IMR-90 (cell line): ENCODE data around the gene SPIN1. TPM values are rescaled to one million over a fixed set of nuclear protein-coding genes. Genes with fewer than 3 reads are reported as not detected.

Source experiments
- ATAC-seq: fragments of 200-7000 bp; cut with Tn5 transposase; 2 replicates; pipeline ENCODE4 v1.9.1; 2020; ENCODE audit warnings: low read depth, mild to moderate bottlenecking, moderate library complexity
- BruUV-seq: library from RNA; stranded (reverse); fragments of 400-500 nt; replicated peaks from 2 replicates; lab custom pipeline; 2021; lab: Mats Ljungman, UMichigan
- CTCF ChIA-PET: fragments of 300-600 bp; formaldehyde crosslinking; extraction: SDS; loops from one replicate; lab custom pipeline; 2021; ENCODE audit warnings: antibody characterized with exemption; lab: Yijun Ruan, JAX
- POLR2A ChIA-PET: fragments of 300-600 bp; sonication (Branson Sonifier 250); formaldehyde crosslinking; loops from one replicate; lab custom pipeline; 2022; ENCODE audit warnings: antibody characterized with exemption; ENCODE audit not compliant: unreplicated experiment; lab: Charles Lee
- DNase-seq: peaks from one replicate; pipeline ENCODE4 v3.0.0; 2013
- H2AFZ ChIP-seq: replicated peaks from 2 replicates; pipeline ENCODE3; 2013; ENCODE audit warnings: low read length, mild to moderate bottlenecking; ENCODE audit not compliant: poor library complexity
- H2AK5ac ChIP-seq: 2 replicates; pipeline ENCODE4 v1.6.1; 2013; ENCODE audit warnings: low read depth, low read length, inconsistent platforms
- H2AK9ac ChIP-seq: replicated peaks from 2 replicates; pipeline ENCODE3; 2013; ENCODE audit warnings: mild to moderate bottlenecking, low read depth, low read length, moderate library complexity; ENCODE audit not compliant: poor library complexity
- H2BK120ac ChIP-seq: 2 replicates; pipeline ENCODE4 v1.6.1; 2013; ENCODE audit warnings: low read depth, low read length, inconsistent platforms
- H2BK15ac ChIP-seq: 3 replicates; pipeline ENCODE4 v1.6.1; 2013; ENCODE audit warnings: low read depth, low read length, inconsistent platforms
- H2BK20ac ChIP-seq: 2 replicates; pipeline ENCODE4 v1.6.1; 2013; ENCODE audit warnings: low read depth, mild to moderate bottlenecking, inconsistent platforms, low read length, moderate library complexity
- H2BK5ac ChIP-seq: 2 replicates; pipeline ENCODE4 v1.6.1; 2013; ENCODE audit warnings: mild to moderate bottlenecking, low read depth, low read length, inconsistent platforms; ENCODE audit not compliant: poor library complexity, severe bottlenecking
- H3K14ac ChIP-seq: replicated peaks from 2 replicates; pipeline ENCODE4 v1.6.1; 2013; ENCODE audit warnings: low read depth, low read length, inconsistent platforms
- H3K18ac ChIP-seq: 2 replicates; pipeline ENCODE4 v1.6.1; 2013; ENCODE audit warnings: low read depth, low read length, control low read depth
- H3K23ac ChIP-seq: 2 replicates; pipeline ENCODE4 v1.6.1; 2013; ENCODE audit warnings: low read depth, low read length, inconsistent platforms
- H3K27ac ChIP-seq: 2 replicates; pipeline ENCODE4 v1.5.1; 2013; ENCODE audit warnings: mild to moderate bottlenecking, control low read depth, low read length; ENCODE audit not compliant: insufficient read depth
- H3K27me3 ChIP-seq: 2 replicates; pipeline ENCODE4 v1.6.1; 2013; ENCODE audit warnings: low read length; ENCODE audit not compliant: control insufficient read depth, insufficient read depth
- H3K36me3 ChIP-seq: 2 replicates; pipeline ENCODE4 v1.6.1; 2013; ENCODE audit warnings: low read length, mixed read lengths; ENCODE audit not compliant: control insufficient read depth, insufficient read depth
- H3K4ac ChIP-seq: 2 replicates; pipeline ENCODE4 v1.6.1; 2013; ENCODE audit warnings: low read depth, low read length, inconsistent platforms
- H3K4me1 ChIP-seq: 2 replicates; pipeline ENCODE4 v1.6.1; 2013; ENCODE audit warnings: low read length, mixed read lengths; ENCODE audit not compliant: control insufficient read depth, insufficient read depth
- H3K4me2 ChIP-seq: 2 replicates; pipeline ENCODE4 v1.6.1; 2013; ENCODE audit warnings: low read depth, mild to moderate bottlenecking, control low read depth, low read length, moderate library complexity
- H3K4me3 ChIP-seq: 2 replicates; pipeline ENCODE4 v1.5.1; 2013; ENCODE audit warnings: low read depth, mild to moderate bottlenecking, control low read depth, low read length, moderate library complexity; ENCODE audit not compliant: insufficient read depth
- H3K56ac ChIP-seq: 2 replicates; pipeline ENCODE4 v1.6.1; 2013; ENCODE audit warnings: low read length, inconsistent platforms; ENCODE audit not compliant: insufficient read depth; ENCODE audit errors: extremely low read depth
- H3K79me1 ChIP-seq, 2 experiments: 2 replicates each; pipeline ENCODE4 v1.6.1; 2013; ENCODE audit warnings: low read length in 2 of 2, inconsistent platforms in 1 of 2, low read depth in 1 of 2
- H3K9ac ChIP-seq: 2 replicates; pipeline ENCODE4 v1.6.1; 2013; ENCODE audit warnings: low read depth, low read length, control low read depth
- H3K9me1 ChIP-seq: 2 replicates; pipeline ENCODE4 v1.6.1; 2013; ENCODE audit warnings: low read length, inconsistent platforms; ENCODE audit not compliant: insufficient read depth
- H3K9me3 ChIP-seq: 2 replicates; pipeline ENCODE4 v1.6.1; 2013; ENCODE audit warnings: low read length; ENCODE audit not compliant: control insufficient read depth, insufficient read depth
- H4K20me1 ChIP-seq: 2 replicates; pipeline ENCODE4 v1.6.1; 2013; ENCODE audit warnings: low read length, inconsistent platforms; ENCODE audit not compliant: insufficient read depth
- H4K5ac ChIP-seq: 2 replicates; pipeline ENCODE4 v1.6.1; 2013; ENCODE audit warnings: mild to moderate bottlenecking, low read depth, low read length, control low read depth
- H4K8ac ChIP-seq, 2 experiments: 2 replicates each; pipeline ENCODE4 v1.6.1; 2013; ENCODE audit warnings: low read depth in 2 of 2, low read length in 2 of 2, control low read depth in 1 of 2, inconsistent platforms in 1 of 2
- H4K91ac ChIP-seq: 2 replicates; pipeline ENCODE4 v1.6.1; 2013; ENCODE audit warnings: low read depth, low read length, inconsistent platforms; ENCODE audit not compliant: insufficient read depth
- BHLHE40 ChIP-seq: fragments of 150-350 bp; IDR thresholded peaks from 2 replicates; pipeline ENCODE4 v1.6.1; 2016; ENCODE audit warnings: mild to moderate bottlenecking, low read depth, low read length
- CEBPB ChIP-seq: IDR thresholded peaks from 2 replicates; pipeline ENCODE4 v1.6.1; 2012; ENCODE audit warnings: low read depth, low read length, improper control_type of control experiment
- CHD1 ChIP-seq: IDR thresholded peaks from 2 replicates; pipeline ENCODE4 v1.6.1; 2012; ENCODE audit warnings: low read depth, low read length, improper control_type of control experiment
- FOS ChIP-seq: fragments of 150-350 bp; IDR thresholded peaks from 2 replicates; pipeline ENCODE4 v1.6.1; 2016; ENCODE audit warnings: low read depth, low read length
- MAFK ChIP-seq: IDR thresholded peaks from 2 replicates; pipeline ENCODE4 v1.6.1; 2012; ENCODE audit warnings: low read depth, low read length, improper control_type of control experiment
- MAZ ChIP-seq: IDR thresholded peaks from 2 replicates; pipeline ENCODE4 v1.6.1; 2012; ENCODE audit warnings: low read depth, mild to moderate bottlenecking, low read length, improper control_type of control experiment, moderate library complexity, borderline replicate concordance
- MXI1 ChIP-seq: IDR thresholded peaks from 2 replicates; pipeline ENCODE4 v1.6.1; 2012; ENCODE audit warnings: low read depth, mild to moderate bottlenecking, low read length, moderate library complexity, borderline replicate concordance
- NFE2L2 ChIP-seq: fragments of 150-350 bp; IDR thresholded peaks from 2 replicates; pipeline ENCODE4 v1.6.1; 2016; ENCODE audit warnings: low read depth, mild to moderate bottlenecking, low read length
- POLR2A ChIP-seq: IDR thresholded peaks from 2 replicates; pipeline ENCODE4 v1.6.1; 2012; ENCODE audit warnings: mild to moderate bottlenecking, low read depth, low read length
- RAD21 ChIP-seq: IDR thresholded peaks from 2 replicates; pipeline ENCODE4 v1.6.1; 2012; ENCODE audit warnings: low read length, improper control_type of control experiment
- RCOR1 ChIP-seq: IDR thresholded peaks from 2 replicates; pipeline ENCODE4 v1.6.1; 2012; ENCODE audit warnings: mild to moderate bottlenecking, low read length, improper control_type of control experiment; ENCODE audit not compliant: insufficient replicate concordance
- RFX5 ChIP-seq: IDR thresholded peaks from 2 replicates; pipeline ENCODE4 v1.8.0; 2012; ENCODE audit warnings: low read depth, mild to moderate bottlenecking, low read length, moderate library complexity
- SMC3 ChIP-seq: fragments of 150-350 bp; IDR thresholded peaks from 2 replicates; pipeline ENCODE4 v1.6.1; 2016; ENCODE audit warnings: low read depth, mild to moderate bottlenecking, antibody characterized with exemption, low read length, moderate library complexity
- WGBS, 2 experiments: methylation state at CpG; one replicate each; pipeline versions ENCODE4 v1.1.5 to v1.1.7; 2013; ENCODE audit warnings: missing lambda C conversion rate in 2 of 2; ENCODE audit not compliant: insufficient read length in 1 of 2; ENCODE audit errors: extremely low coverage in 2 of 2; 5-methylcytosine and 5-hydroxymethylcytosine counted together
- dilution Hi-C: fragments of 300-500 bp; cut with HindIII; formaldehyde crosslinking; loops from one replicate; pipeline ENCODE4 v1.14.3; 2018; ENCODE audit warnings: low sequenced_read_pairs; ENCODE audit not compliant: unreplicated experiment
- in situ Hi-C: fragments of 300-500 bp; cut with MboI; formaldehyde crosslinking; loops from 3 replicates; pipeline ENCODE4 v1.14.3; 2019; ENCODE audit warnings: low sequenced_read_pairs, inconsistent platforms, mixed read lengths
- intact Hi-C: fragments of 100-400 bp; cut with micrococcal nuclease; formaldehyde crosslinking; loops from 2 replicates; pipeline ENCODE4 v1.10.0; 2022
- polyA plus RNA-seq, 3 experiments: library from polyadenylated mRNA; depleted of rRNA; stranded (reverse); fragments of >200 nt; gene quantifications; 2 replicates each; pipeline ENCODE4 v1.2.3, GENCODE V29; 2012; ENCODE audit warnings: low replicate concordance in 1 of 3
- total RNA-seq: library from RNA; depleted of rRNA; stranded (reverse); fragments of >200 nt; gene quantifications from 2 replicates; pipeline ENCODE4 v1.2.3, GENCODE V29; 2012
- TF ChIP-seq, protein P1 (sequence below): fragments of 150-350 bp; IDR thresholded peaks from 2 replicates; pipeline ENCODE4 v1.6.1; 2016; ENCODE audit warnings: low read depth, mild to moderate bottlenecking, low read length, moderate library complexity, borderline replicate concordance
- TF ChIP-seq, protein P2 (sequence below): fragments of 150-350 bp; IDR thresholded peaks from 2 replicates; pipeline ENCODE4 v1.6.1; 2017; ENCODE audit warnings: mild to moderate bottlenecking, antibody characterized with exemption, low read length, low read depth
- TF ChIP-seq, protein P3 (sequence below): conservative IDR thresholded peaks from 2 replicates; pipeline ENCODE4 v1.5.1; 2012; ENCODE audit warnings: mild to moderate bottlenecking, low read depth, low read length, improper control_type of control experiment

SPIN1 gene
- total and polyA plus RNA-seq, 2 of the 4 experiments (the other 2 are of a cell fraction), result 63.3 to 141 TPM

DNA sequence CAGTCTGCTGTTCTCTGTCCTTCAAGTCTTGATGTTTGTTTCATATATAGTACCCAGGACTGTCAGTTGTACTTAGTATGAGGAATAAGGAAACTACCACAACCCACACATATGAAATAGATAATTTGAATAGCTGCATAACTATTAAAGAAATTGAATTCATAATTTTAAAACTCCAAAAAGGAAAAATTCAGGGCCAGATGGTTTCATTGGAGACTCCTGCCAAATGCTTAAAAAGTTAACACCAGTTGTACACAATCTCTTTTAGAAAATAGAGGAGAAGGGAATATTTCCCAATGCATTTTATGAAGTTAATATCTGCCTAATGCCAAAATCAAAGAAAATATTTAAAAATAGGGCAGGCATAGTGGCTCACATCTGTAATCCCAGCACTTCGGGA, 24.6 kb upstream of the SPIN1 start:
- H3K14ac ChIP-seq, result no peak overlapping the region
- CTCF ChIA-PET, result no interaction called here
- intact Hi-C loops (no loop called here), in situ Hi-C loops (loop anchor here (10.0 kb wide), 1 partner anchor 189 kb away; no protein-coding TSS in a partner anchor), dilution Hi-C loops (no loop called here)
- BruUV-seq, result no TSS peak
- no peak overlapping the region for H4K5ac ChIP-seq
- H4K20me1 ChIP-seq, result no peaks in the 10 kb centered on the region
- H2AK5ac ChIP-seq, result no peak overlapping the region
- no peaks in the 10 kb centered on the region for H3K79me1 ChIP-seq
- no peak overlapping the region for H3K27ac ChIP-seq
- H3K4me1 ChIP-seq, result no peaks in the 10 kb centered on the region
- no peak overlapping the region for H2AK9ac ChIP-seq
- no peak overlapping the region for H4K91ac ChIP-seq
- TF ChIP-seq MAZ (no peak), MAFK (no peak), BHLHE40 (no peak), CHD1 (no peak), CEBPB (no peak), RFX5 (no peak), POLR2A (no peak), NFE2L2 (no peak), RCOR1 (no peak), SMC3 (no peak), MXI1 (no peak), RAD21 (no peak), FOS (no peak)
- TF ChIP-seq, protein P1, sequence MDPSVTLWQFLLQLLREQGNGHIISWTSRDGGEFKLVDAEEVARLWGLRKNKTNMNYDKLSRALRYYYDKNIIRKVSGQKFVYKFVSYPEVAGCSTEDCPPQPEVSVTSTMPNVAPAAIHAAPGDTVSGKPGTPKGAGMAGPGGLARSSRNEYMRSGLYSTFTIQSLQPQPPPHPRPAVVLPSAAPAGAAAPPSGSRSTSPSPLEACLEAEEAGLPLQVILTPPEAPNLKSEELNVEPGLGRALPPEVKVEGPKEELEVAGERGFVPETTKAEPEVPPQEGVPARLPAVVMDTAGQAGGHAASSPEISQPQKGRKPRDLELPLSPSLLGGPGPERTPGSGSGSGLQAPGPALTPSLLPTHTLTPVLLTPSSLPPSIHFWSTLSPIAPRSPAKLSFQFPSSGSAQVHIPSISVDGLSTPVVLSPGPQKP, result no peak
- TF ChIP-seq, protein P2, sequence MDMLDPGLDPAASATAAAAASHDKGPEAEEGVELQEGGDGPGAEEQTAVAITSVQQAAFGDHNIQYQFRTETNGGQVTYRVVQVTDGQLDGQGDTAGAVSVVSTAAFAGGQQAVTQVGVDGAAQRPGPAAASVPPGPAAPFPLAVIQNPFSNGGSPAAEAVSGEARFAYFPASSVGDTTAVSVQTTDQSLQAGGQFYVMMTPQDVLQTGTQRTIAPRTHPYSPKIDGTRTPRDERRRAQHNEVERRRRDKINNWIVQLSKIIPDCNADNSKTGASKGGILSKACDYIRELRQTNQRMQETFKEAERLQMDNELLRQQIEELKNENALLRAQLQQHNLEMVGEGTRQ, result no peak
- TF ChIP-seq, protein P3, sequence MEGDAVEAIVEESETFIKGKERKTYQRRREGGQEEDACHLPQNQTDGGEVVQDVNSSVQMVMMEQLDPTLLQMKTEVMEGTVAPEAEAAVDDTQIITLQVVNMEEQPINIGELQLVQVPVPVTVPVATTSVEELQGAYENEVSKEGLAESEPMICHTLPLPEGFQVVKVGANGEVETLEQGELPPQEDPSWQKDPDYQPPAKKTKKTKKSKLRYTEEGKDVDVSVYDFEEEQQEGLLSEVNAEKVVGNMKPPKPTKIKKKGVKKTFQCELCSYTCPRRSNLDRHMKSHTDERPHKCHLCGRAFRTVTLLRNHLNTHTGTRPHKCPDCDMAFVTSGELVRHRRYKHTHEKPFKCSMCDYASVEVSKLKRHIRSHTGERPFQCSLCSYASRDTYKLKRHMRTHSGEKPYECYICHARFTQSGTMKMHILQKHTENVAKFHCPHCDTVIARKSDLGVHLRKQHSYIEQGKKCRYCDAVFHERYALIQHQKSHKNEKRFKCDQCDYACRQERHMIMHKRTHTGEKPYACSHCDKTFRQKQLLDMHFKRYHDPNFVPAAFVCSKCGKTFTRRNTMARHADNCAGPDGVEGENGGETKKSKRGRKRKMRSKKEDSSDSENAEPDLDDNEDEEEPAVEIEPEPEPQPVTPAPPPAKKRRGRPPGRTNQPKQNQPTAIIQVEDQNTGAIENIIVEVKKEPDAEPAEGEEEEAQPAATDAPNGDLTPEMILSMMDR, result no peak
- no peak overlapping the region for H2BK5ac ChIP-seq
- H3K4me3 ChIP-seq, result no peak overlapping the region
- no peak overlapping the region for H3K9ac ChIP-seq
- ATAC-seq (no peak), DNase-seq (no peak)
- H3K36me3 ChIP-seq, result no peaks in the 10 kb centered on the region
- H2BK120ac ChIP-seq, result no peak overlapping the region
- POLR2A ChIA-PET, result no interaction called here
- H3K23ac ChIP-seq, result no peak overlapping the region
- no peak overlapping the region for H3K18ac ChIP-seq
- H3K9me3 ChIP-seq, result no peaks in the 10 kb centered on the region
- H3K4me2 ChIP-seq, result no peak overlapping the region
- peaks cover 1% of the 10 kb centered on the region; the same call in 1 of the 2 replicates for H3K27me3 ChIP-seq
- H2BK20ac ChIP-seq, result no peak overlapping the region
- no peak overlapping the region for H3K4ac ChIP-seq
- no peak overlapping the region for H2BK15ac ChIP-seq
- H3K9me1 ChIP-seq, result no peaks in the 10 kb centered on the region
- H3K56ac ChIP-seq, result no peak overlapping the region
- H2AFZ ChIP-seq, result no peak overlapping the region
- H4K8ac ChIP-seq, result no peak overlapping the region
- WGBS, 2 experiments, result no CpG with 5 or more reads among the region's 1 CpG
